ENCODE measurements around the gene ATP9A.
A peak's percentile ranks its signal among the peaks of the same experiment; 100 is the strongest.

ATP9A gene

GRCh38 chr20:51620432-51620831 lies 147.8 kb downstream of the ATP9A start:
- DNase-seq (ENCODE audit: low read depth): no peak
- no peak overlapping the region for H3K4me3 ChIP-seq (ENCODE audit: low read depth, low read length)
- TF ChIP-seq CTCF (IDR thresholded peaks at IDR 0.05; ENCODE audit: low read depth, low read length) (no peak), MAX (IDR thresholded peaks at IDR 0.05; ENCODE audit: low read depth, low read length) (no peak), POLR2A (IDR thresholded peaks at IDR 0.05; ENCODE audit: extremely low read depth, insufficient read length) (no peak), MYC (IDR thresholded peaks at IDR 0.05; ENCODE audit: low read depth, low read length) (no peak)

- peak; percentile 32 for DNase-seq (ENCODE audit: low read depth)
- H3K4me3 ChIP-seq (ENCODE audit: low read depth, low read length): no peak overlapping the region
- no peak for TF ChIP-seq POLR2A (IDR thresholded peaks at IDR 0.05; ENCODE audit: extremely low read depth, insufficient read length)
- peak; percentile 44 for TF ChIP-seq CTCF (IDR thresholded peaks at IDR 0.05; ENCODE audit: low read depth, low read length)
These were observed 152.1 kb downstream of the ATP9A start for GRCh38 chr20:51616060-51616459.

GRCh38 chr20:51614687-51615086 lies 153.5 kb downstream of the ATP9A start:
- no peak overlapping the region for H3K4me3 ChIP-seq (ENCODE audit: low read depth, low read length)
- TF ChIP-seq CTCF (IDR thresholded peaks at IDR 0.05; ENCODE audit: low read depth, low read length) (no peak), POLR2A (IDR thresholded peaks at IDR 0.05; ENCODE audit: extremely low read depth, insufficient read length) (no peak), MAX (IDR thresholded peaks at IDR 0.05; ENCODE audit: low read depth, low read length) (no peak), MYC (IDR thresholded peaks at IDR 0.05; ENCODE audit: low read depth, low read length) (no peak)
- DNase-seq (ENCODE audit: low read depth): no peak

- TF ChIP-seq MYC (IDR thresholded peaks at IDR 0.05; ENCODE audit: low read depth, low read length) (no peak), MAX (IDR thresholded peaks at IDR 0.05; ENCODE audit: low read depth, low read length) (no peak), CTCF (IDR thresholded peaks at IDR 0.05; ENCODE audit: low read depth, low read length) (no peak), POLR2A (IDR thresholded peaks at IDR 0.05; ENCODE audit: extremely low read depth, insufficient read length) (no peak)
- no peak overlapping the region for H3K4me3 ChIP-seq (ENCODE audit: low read depth, low read length)
- DNase-seq (ENCODE audit: low read depth): no peak
These were observed 154.6 kb downstream of the ATP9A start for GRCh38 chr20:51613580-51613979.

- H3K4me3 ChIP-seq (ENCODE audit: low read depth, low read length): no peak overlapping the region
- TF ChIP-seq POLR2A (IDR thresholded peaks at IDR 0.05; ENCODE audit: extremely low read depth, insufficient read length) (no peak), MAX (IDR thresholded peaks at IDR 0.05; ENCODE audit: low read depth, low read length) (no peak), CTCF (IDR thresholded peaks at IDR 0.05; ENCODE audit: low read depth, low read length) (no peak), MYC (IDR thresholded peaks at IDR 0.05; ENCODE audit: low read depth, low read length) (no peak)
- DNase-seq (ENCODE audit: low read depth): no peak
These were observed 155.3 kb downstream of the ATP9A start for GRCh38 chr20:51612896-51613295.

GRCh38 chr20:51611625-51611890 lies 156.6 kb downstream of the ATP9A start:
- H3K4me3 ChIP-seq (ENCODE audit: low read depth, low read length): no peak overlapping the region
- TF ChIP-seq POLR2A (IDR thresholded peaks at IDR 0.05; ENCODE audit: extremely low read depth, insufficient read length): no peak
- no peak for TF ChIP-seq MAX (IDR thresholded peaks at IDR 0.05; ENCODE audit: low read depth, low read length)
- TF ChIP-seq CTCF (IDR thresholded peaks at IDR 0.05; ENCODE audit: low read depth, low read length): no peak
- TF ChIP-seq MYC (IDR thresholded peaks at IDR 0.05; ENCODE audit: low read depth, low read length): no peak
- DNase-seq (ENCODE audit: low read depth): no peak
